Activated naive CD4-positive, alpha-beta T cell treated with anti-CD3 and anti-CD28 coated beads, Interleukin-2, amount 50 U/mL, for 16 hours (primary cell): Measurements from ENCODE around the gene GNB1L.
A peak's percentile ranks its signal among the peaks of the same experiment; 100 is the strongest.

Source experiments
- DNase-seq: peaks from one replicate; pipeline ENCODE4 v3.0.0-alpha.2; 2020

Gene GNB1L

GRCh38 chr22:19859861-19860510 lies 5.3 kb upstream of the GNB1L start:
- DNase-seq = no peak

GRCh38 chr22:19857382-19857781 lies 2.7 kb upstream of the GNB1L start:
- no peak for DNase-seq

- peak; percentile 54 for DNase-seq
Observed at GRCh38 chr22:19855504-19856409, 1.1 kb upstream of the GNB1L start.

GRCh38 chr22:19853879-19854777 lies 546 bp downstream of the GNB1L start:
- peak; percentile 34 for DNase-seq

GRCh38 chr22:19853058-19853878 lies 1.4 kb downstream of the GNB1L start:
- DNase-seq = no peak

GRCh38 chr22:19852177-19852781 lies 2.4 kb downstream of the GNB1L start:
- no peak for DNase-seq

GRCh38 chr22:19851291-19852176 lies 3.1 kb downstream of the GNB1L start:
- DNase-seq = no peak

GRCh38 chr22:19850763-19851109 lies 3.9 kb downstream of the GNB1L start:
- no peak for DNase-seq

- no peak for DNase-seq
Observed at GRCh38 chr22:19849835-19850762, 4.6 kb downstream of the GNB1L start.

- DNase-seq = no peak
Observed at GRCh38 chr22:19848298-19849224, 6.1 kb downstream of the GNB1L start.

GRCh38 chr22:19847345-19847632 lies 7.4 kb downstream of the GNB1L start:
- no peak for DNase-seq

GRCh38 chr22:19846620-19847344 lies 7.9 kb downstream of the GNB1L start:
- DNase-seq = no peak

GRCh38 chr22:19845054-19845722 lies 9.5 kb downstream of the GNB1L start:
- DNase-seq = no peak

- no peak for DNase-seq
Observed at GRCh38 chr22:19844377-19845053, 10.2 kb downstream of the GNB1L start.

- DNase-seq = no peak
Observed at GRCh38 chr22:19843857-19844376, 10.8 kb downstream of the GNB1L start.

GRCh38 chr22:19843107-19843856 lies 11.4 kb downstream of the GNB1L start:
- no peak for DNase-seq
